ENCODE measurements around the gene TTLL11.

DNA sequence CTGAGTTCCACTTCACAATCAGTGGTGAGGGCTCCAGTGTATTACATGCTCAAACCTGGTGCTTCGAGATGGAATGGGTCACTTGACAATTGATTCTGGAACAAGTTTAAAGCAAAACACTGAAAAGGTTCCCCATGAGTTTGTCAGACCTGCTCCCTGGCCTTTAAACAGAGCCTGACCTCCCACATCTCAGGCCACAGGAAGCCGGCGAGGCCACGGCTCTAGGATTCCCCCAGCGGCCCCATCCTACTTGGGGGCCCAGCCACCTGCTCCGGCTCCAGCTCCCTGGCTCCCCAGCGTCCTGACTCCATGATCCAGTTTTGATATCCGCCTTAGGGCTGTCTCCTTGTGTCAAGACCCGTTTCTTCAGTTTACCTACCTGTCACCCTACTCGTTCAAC, 62.0 kb downstream of the TTLL11 start:
- TF ChIP-seq POLR2A (IDR thresholded peaks at IDR 0.05) = no peak
- TF ChIP-seq, protein P1, sequence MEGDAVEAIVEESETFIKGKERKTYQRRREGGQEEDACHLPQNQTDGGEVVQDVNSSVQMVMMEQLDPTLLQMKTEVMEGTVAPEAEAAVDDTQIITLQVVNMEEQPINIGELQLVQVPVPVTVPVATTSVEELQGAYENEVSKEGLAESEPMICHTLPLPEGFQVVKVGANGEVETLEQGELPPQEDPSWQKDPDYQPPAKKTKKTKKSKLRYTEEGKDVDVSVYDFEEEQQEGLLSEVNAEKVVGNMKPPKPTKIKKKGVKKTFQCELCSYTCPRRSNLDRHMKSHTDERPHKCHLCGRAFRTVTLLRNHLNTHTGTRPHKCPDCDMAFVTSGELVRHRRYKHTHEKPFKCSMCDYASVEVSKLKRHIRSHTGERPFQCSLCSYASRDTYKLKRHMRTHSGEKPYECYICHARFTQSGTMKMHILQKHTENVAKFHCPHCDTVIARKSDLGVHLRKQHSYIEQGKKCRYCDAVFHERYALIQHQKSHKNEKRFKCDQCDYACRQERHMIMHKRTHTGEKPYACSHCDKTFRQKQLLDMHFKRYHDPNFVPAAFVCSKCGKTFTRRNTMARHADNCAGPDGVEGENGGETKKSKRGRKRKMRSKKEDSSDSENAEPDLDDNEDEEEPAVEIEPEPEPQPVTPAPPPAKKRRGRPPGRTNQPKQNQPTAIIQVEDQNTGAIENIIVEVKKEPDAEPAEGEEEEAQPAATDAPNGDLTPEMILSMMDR (IDR thresholded peaks at IDR 0.05) = no peak

All from uterus (tissue), 2 donors.